NCI-H1930 (cell line): ENCODE data around the gene FOXE3.
A peak's percentile ranks its signal among the peaks of the same experiment; 100 is the strongest.

Experiments used
- DNase-seq, 2 experiments: peaks; one replicate each; lab custom pipeline; 2025; lab: John Stamatoyannopoulos, UW

Gene FOXE3

DNA sequence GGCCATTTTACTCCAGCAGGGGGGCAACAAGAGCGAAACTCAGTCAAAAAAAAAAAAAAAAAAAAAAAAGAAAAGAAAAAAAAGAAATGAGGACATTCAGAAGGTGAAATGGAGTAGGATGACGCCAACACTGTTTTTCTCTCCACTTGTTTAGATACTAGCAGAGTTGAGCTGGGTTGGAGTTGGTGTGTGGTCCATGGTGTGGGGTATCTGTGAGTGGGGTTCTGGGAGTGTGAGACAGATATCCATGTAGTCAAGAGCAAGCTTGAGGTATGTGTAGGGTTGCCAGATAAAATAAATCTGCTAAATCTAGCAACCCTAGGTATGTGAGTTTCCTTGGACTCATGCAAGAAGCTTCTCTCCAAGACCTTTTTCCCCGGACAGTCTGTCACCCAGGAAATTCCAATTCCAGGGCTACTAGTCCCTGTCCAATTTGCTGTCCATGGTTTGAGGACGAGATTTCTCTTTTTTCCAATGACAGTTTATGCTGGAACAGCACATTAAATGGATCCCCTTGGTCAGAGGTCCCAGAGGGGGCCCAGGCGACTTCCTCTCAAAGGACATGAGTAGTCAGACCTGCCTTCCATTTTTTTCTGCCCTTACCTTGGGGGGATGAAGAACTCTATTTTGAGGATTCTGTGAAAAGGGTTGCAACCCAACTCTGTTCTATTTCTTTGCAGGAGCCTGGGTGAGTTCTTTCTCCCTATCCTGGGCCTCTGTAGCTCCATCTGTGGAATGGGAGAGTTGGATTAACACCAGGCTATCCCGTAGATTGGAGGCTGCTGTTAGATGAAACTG is 19.6 kb downstream of the FOXE3 start:
- DNase-seq: no peak

- peak in 1 of 2 experiments; percentile 69 for DNase-seq
These were observed 20.4 kb downstream of the FOXE3 start for GRCh38 chr1:47436304-47436978.

DNA sequence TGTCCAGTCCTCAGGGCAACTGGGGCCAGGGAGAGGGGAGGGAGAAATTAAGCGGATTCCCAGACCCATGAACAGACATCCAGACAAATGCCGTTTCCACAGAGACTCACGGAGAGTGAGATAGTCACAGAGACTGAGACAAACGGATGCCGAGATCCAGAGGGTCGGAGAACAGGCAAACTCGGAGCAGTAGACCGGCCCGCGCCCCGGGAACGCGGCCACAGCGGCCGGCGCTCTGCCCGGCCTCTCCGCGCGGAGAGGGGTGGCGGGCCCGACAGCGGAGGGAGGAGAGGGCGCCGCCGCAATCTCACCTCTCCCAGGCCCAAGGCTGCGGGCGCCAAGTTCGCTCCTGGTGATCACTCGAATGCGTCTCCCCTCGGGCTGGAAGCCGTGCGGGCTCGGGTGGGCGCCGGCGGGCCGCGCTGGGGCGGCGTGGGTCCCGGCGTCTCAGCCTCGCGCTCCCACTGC is 20.9 kb downstream of the FOXE3 start:
- DNase-seq: no peak

DNA sequence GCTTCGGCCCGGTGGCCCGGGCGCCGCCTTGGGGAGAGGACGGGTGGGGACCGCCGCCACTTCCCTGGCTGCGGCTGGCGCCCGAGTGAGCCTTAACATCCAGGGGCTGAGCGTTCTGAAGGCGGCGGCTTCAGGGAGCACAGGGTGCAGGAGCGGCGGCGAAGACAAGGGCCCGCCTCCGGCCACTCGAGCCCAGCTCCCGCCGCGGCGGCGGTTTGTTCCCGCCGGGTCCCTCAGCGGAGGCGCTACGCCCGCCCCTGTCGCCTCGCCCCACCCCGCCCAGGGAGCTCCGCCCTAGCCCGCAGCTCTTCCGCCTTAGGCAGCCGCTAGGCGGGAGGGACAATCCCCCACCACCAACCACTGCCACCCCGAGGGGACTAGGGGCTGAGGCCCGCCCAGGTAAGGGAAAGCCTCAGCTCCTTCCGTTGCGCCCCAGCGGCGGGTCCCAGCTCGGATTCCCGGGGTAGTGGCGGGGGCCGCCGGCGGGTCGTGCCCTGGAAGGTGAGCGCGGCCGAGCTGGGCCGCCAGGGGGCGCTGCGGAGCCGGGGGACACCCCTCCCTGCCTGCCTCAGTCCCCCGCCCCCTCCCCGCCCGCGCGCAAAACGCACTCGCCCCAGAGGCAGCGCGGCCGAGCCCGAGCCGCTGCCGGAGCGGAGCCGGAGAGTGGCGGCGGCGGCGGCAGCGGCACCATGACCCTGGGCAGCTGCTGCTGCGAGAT is 21.5 kb downstream of the FOXE3 start, which contains the start of gene FOXD2:
FOXD2 (plus strand) TSS at position 598 of the 718 bp plus-strand sequence; CDS start at position 690, 92 bp downstream.
- DNase-seq: peak; percentile 79 to 96

DNA sequence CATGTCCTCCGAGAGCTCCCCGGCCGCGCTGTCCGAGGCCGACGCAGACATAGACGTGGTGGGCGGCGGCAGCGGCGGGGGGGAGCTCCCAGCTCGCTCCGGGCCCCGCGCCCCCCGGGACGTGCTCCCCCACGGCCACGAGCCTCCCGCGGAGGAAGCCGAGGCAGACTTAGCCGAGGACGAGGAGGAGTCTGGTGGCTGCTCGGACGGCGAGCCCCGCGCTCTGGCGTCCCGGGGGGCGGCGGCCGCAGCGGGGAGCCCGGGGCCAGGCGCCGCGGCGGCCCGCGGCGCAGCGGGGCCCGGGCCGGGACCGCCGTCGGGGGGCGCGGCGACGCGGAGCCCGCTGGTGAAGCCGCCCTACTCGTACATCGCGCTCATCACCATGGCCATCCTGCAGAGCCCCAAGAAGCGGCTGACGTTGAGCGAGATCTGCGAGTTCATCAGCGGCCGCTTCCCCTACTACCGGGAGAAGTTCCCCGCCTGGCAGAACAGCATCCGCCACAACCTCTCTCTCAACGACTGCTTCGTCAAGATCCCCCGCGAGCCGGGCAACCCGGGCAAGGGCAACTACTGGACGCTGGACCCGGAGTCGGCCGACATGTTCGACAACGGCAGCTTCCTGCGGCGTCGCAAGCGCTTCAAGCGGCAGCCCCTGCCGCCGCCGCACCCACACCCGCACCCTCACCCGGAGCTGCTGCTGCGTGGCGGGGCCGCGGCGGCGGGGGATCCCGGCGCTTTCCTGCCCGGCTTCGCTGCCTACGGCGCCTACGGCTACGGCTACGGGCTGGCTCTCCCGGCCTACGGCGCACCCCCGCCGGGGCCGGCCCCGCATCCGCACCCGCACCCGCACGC is 22.3 kb downstream of the FOXE3 start:
- DNase-seq: no peak

DNA sequence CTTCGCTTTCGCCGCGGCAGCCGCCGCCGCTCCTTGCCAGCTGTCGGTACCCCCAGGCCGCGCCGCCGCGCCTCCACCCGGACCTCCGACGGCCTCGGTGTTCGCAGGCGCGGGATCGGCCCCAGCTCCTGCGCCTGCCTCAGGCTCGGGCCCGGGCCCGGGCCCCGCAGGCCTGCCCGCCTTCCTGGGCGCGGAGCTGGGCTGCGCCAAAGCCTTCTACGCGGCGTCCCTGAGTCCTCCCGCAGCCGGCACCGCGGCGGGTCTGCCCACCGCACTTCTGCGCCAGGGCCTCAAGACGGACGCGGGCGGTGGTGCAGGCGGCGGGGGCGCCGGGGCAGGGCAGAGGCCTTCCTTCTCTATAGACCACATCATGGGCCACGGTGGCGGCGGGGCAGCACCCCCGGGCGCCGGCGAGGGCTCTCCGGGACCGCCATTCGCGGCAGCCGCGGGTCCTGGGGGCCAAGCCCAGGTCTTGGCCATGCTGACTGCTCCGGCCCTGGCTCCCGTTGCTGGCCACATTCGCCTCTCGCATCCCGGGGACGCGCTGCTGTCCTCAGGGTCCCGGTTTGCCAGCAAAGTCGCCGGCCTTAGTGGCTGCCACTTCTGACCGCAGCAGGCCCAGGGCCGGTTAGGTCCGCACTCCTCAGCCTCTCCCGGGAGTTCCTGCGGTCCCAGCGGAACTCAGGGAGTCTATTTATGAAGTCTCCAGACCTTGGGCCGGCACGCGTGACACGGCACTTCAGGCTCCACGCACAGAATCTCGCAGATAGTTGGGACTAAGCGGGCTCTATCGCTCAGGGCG is 23.1 kb downstream of the FOXE3 start:
- no peak for DNase-seq

DNA sequence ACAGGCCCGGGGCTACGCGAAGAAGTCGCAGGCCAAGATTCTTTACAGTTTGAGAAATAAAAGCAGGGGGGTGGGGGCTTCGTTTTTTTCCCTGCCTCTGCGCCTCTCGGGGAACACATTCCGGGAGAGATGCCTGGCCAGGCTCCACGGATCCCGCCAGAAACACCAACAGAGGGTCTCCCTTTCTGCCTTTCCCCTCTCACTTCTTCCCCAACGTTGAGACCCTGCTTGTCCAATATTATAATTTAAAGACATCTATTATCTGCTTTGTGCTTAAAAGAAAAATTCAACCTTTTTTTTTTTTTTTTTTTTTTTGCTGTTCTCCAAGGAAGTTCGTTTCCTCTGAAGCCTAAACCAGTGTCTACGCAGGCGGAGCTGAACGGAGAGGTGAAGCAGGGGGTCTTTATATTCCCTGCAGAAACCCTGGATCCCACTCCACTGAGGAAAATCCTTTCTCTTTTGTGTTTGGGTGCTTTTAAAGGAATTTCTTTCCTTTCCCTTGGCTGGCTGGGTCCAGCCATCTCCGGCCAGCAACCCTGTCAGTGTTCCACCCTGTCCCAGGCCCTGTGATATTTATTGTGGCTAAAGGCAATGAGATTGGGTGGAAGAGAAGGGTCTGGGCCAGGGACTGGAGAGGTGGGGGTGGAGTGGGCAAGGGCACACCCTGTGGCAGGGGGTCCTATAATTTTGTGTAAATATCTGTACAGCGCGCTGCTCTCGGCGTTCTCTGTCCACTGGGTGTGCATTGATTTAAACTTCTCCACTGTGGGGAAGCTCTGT is 23.9 kb downstream of the FOXE3 start:
- no peak for DNase-seq

GRCh38 chr1:47440599-47441081 is 24.6 kb downstream of the FOXE3 start:
- no peak for DNase-seq

DNA sequence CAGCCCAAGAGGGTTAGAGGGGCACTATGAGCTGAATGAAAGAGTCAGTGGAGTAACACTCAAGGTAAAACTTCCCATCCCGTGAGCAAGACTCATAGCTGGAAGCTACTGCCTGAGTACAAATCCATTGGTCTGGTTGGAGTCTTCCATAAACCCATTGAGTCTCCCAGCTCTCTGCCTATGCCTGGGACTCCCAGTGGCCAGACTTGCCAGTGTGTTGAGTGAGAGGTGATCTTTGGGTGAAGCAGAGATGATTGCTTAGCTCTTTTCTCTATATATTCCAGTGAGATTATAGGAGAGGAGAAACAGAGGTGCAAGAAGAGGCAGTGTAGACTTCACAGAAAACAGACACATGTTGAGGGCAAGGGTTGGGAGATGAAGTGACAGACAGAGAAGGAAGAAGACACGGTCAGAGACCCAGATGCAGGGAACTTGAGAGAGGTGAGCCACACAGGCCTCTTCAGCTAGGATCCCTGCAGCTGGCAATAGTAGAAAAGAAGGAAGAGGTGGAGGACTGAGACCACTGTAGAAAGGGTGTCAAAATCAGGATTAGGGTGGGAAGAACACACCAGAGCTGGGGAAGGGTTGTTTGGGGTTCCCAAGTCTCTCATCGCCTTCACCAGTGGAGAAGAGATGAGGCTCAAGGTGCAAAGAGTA is 25.5 kb downstream of the FOXE3 start:
- no peak for DNase-seq

DNA sequence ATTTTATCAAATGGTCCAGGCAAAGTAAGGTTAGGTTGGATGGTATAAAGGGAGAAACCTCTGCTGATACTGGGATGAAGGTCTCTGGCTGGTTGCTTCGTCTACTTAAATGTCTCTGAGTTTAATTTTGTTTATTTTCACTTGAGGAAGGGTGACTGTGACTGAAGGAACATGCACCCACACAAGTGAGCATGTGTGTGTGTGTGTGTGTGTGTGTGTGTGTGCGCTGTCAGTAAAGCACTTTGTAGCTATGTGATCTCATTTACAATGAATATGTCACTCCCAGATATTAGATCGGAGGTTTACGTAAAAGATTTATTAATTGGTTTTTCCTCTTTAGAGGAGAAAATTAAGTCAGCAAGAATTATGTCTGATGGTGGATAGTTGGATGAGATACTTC is 26.1 kb downstream of the FOXE3 start:
- DNase-seq: no peak

GRCh38 chr1:47442842-47443529 is 26.9 kb downstream of the FOXE3 start:
- DNase-seq: no peak

GRCh38 chr1:47443530-47444296 is 27.6 kb downstream of the FOXE3 start:
- DNase-seq: no peak

- no peak for DNase-seq
These were observed 28.1 kb downstream of the FOXE3 start for GRCh38 chr1:47444297-47444561.

DNA sequence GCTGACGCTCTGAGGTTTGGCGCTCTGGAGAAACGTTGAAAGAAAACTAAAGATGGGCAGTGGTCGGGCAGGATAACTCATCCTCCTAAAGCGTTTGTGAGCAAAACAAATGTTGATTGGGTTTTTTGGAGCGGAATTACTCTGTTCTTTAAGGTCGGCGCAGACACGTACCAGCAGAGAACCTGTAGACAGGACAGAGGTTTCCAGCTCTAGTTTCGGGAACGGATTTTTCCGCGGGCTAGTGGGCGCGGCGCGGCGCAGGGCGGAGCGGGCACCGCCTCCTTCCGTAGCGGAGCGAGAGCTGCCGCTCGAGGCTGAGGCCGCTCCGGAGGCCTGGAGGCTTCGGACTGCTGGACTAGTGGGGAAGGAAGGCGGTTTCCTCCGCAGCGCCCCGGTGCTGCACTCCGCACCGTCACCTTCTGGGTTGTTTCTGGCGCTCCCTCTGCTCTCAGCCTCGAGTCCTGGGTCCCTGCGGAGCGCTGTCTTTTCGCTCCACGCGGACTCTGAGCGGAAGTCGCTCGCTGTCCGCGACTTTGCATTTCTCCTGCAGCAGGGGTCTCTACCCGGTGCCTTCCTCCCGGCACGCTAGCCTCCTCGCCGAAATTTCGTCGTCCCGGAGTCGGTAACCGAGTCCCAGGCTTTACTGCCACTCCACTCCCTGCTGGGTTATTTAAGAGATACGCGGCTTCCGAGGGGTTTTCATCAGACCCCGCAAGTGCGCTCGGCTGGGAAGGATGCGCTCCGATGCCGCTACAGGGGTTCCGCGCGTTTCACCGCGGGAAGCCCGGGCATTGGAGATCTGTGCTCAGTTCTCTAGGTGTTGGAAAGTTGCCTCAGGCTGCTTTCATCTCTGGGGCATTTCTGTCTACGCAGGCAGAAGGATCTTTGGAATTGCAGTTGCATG is 28.7 kb downstream of the FOXE3 start:
- peak in 1 of 2 experiments; percentile 9 for DNase-seq

- DNase-seq: no peak
These were observed 29.9 kb downstream of the FOXE3 start for GRCh38 chr1:47445823-47446550.

- DNase-seq: no peak
These were observed 32.6 kb downstream of the FOXE3 start for GRCh38 chr1:47448462-47449222.
